ENCODE data around the gene MTHFS. TPM values are rescaled to one million over a fixed set of nuclear protein-coding genes. Genes with fewer than 3 reads are reported as not detected.

Gene MTHFS
- polyA plus RNA-seq, 1 donor (not counting 4 experiments of a cell fraction or from before 2014, with no cell fraction given): 33.8 TPM

- FAIRE-seq: no peak
- H3K4me2 ChIP-seq (ENCODE audit: control insufficient read depth, extremely low read depth, insufficient read depth, low read depth, low read length): no peak overlapping the region
- dilution Hi-C loops (cut with MboI; ENCODE audit: extremely low pct_ligation_motif_present, low sequenced_read_pairs): no loop called here
Measured at GRCh38 chr15:79862191-79862590, 34.6 kb downstream of the MTHFS start.

GRCh38 chr15:79860661-79861060 lies 36.2 kb downstream of the MTHFS start:
- Histone ChIP-seq H3K27me3 (ENCODE audit: control insufficient read depth, extremely low read depth, insufficient read depth, low read length) (no peaks in the 10 kb centered on the region), H3K36me3 (ENCODE audit: control insufficient read depth in 2 of 2, extremely low read depth in 1 of 2, insufficient read depth in 2 of 2, low read length in 2 of 2) (peaks cover 0 to 2% of the 10 kb centered on the region in 2 experiments)
- dilution Hi-C loops (cut with MboI; ENCODE audit: extremely low pct_ligation_motif_present, low sequenced_read_pairs): no loop called here

More at GRCh38 chr15:79862191-79862590, 34.6 kb downstream of the MTHFS start:
- Histone ChIP-seq H4K20me1 (ENCODE audit: control insufficient read depth, extremely low read depth, insufficient read depth, low read length) (no peaks in the 10 kb centered on the region), H3K4me3 (ENCODE audit: control insufficient read depth in 2 of 3, extremely low read depth in 1 of 3, insufficient read depth in 2 of 3, low read depth in 1 of 3, low read length in 3 of 3) (no peak overlapping the region), H3K4me1 (ENCODE audit: control insufficient read depth, extremely low read depth, insufficient read depth, low read length) (peaks cover 13% of the 10 kb centered on the region), H3K9ac (ENCODE audit: control insufficient read depth, extremely low read depth, insufficient read depth, low read length) (no peak overlapping the region), H3K27ac (ENCODE audit: control insufficient read depth, insufficient read depth, low read length) (no peak overlapping the region), H3K9me1 (ENCODE audit: control insufficient read depth, extremely low read depth, insufficient read depth, low read length) (no peaks in the 10 kb centered on the region), H3K9me3 (ENCODE audit: control insufficient read depth, low read depth, low read length) (no peaks in the 10 kb centered on the region), H3K79me2 (ENCODE audit: control insufficient read depth, insufficient read depth, low read length) (no peaks in the 10 kb centered on the region), H3K36me3 (ENCODE audit: control insufficient read depth in 2 of 2, extremely low read depth in 1 of 2, insufficient read depth in 2 of 2, low read length in 2 of 2) (peaks cover 0 to 2% of the 10 kb centered on the region in 2 experiments), H3K27me3 (ENCODE audit: control insufficient read depth, extremely low read depth, insufficient read depth, low read length) (no peaks in the 10 kb centered on the region), H2AFZ (ENCODE audit: control insufficient read depth, low read length) (no peak overlapping the region)
- no peak for TF ChIP-seq EZH2 (IDR thresholded peaks at IDR 0.05; ENCODE audit: low read length)
- no peak for DNase-seq (ENCODE audit: low read depth, low spot score)

More at GRCh38 chr15:79860661-79861060, 36.2 kb downstream of the MTHFS start:
- FAIRE-seq: no peak
- Histone ChIP-seq H4K20me1 (ENCODE audit: control insufficient read depth, extremely low read depth, insufficient read depth, low read length) (no peaks in the 10 kb centered on the region), H3K27ac (ENCODE audit: control insufficient read depth, insufficient read depth, low read length) (no peak overlapping the region), H3K79me2 (ENCODE audit: control insufficient read depth, insufficient read depth, low read length) (no peaks in the 10 kb centered on the region), H3K9ac (ENCODE audit: control insufficient read depth, extremely low read depth, insufficient read depth, low read length) (no peak overlapping the region), H3K9me1 (ENCODE audit: control insufficient read depth, extremely low read depth, insufficient read depth, low read length) (no peaks in the 10 kb centered on the region), H2AFZ (ENCODE audit: control insufficient read depth, low read length) (no peak overlapping the region), H3K9me3 (ENCODE audit: control insufficient read depth, low read depth, low read length) (no peaks in the 10 kb centered on the region), H3K4me2 (ENCODE audit: control insufficient read depth, extremely low read depth, insufficient read depth, low read depth, low read length) (no peak overlapping the region), H3K4me1 (ENCODE audit: control insufficient read depth, extremely low read depth, insufficient read depth, low read length) (peaks cover 13% of the 10 kb centered on the region), H3K4me3 (ENCODE audit: control insufficient read depth in 2 of 3, extremely low read depth in 1 of 3, insufficient read depth in 2 of 3, low read depth in 1 of 3, low read length in 3 of 3) (no peak overlapping the region)
- no peak for DNase-seq (ENCODE audit: low read depth, low spot score)
- no peak for TF ChIP-seq CTCF (optimal IDR thresholded peaks at IDR 0.05 in 1 of 3, IDR thresholded peaks at IDR 0.05 in 1 of 3, conservative IDR thresholded peaks at IDR 0.05 in 1 of 3; ENCODE audit: extremely low read depth in 1 of 3, insufficient read depth in 2 of 3, low read length in 3 of 3)
- no peak for TF ChIP-seq EZH2 (IDR thresholded peaks at IDR 0.05; ENCODE audit: low read length)
